ENCODE results near the gene FBXL17. TPM values are rescaled to one million over a fixed set of nuclear protein-coding genes. Genes with fewer than 3 reads are reported as not detected.

Gene FBXL17
- total RNA-seq, 1 donor from 2014 or later = 49.4 TPM

- TF ChIP-seq, protein P1, sequence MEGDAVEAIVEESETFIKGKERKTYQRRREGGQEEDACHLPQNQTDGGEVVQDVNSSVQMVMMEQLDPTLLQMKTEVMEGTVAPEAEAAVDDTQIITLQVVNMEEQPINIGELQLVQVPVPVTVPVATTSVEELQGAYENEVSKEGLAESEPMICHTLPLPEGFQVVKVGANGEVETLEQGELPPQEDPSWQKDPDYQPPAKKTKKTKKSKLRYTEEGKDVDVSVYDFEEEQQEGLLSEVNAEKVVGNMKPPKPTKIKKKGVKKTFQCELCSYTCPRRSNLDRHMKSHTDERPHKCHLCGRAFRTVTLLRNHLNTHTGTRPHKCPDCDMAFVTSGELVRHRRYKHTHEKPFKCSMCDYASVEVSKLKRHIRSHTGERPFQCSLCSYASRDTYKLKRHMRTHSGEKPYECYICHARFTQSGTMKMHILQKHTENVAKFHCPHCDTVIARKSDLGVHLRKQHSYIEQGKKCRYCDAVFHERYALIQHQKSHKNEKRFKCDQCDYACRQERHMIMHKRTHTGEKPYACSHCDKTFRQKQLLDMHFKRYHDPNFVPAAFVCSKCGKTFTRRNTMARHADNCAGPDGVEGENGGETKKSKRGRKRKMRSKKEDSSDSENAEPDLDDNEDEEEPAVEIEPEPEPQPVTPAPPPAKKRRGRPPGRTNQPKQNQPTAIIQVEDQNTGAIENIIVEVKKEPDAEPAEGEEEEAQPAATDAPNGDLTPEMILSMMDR (IDR thresholded peaks at IDR 0.05; ENCODE audit: borderline replicate concordance) = no peak
- intact Hi-C loops (cut with micrococcal nuclease) = no loop called here
Observed at GRCh38 chr5:107869438-107870115, 512.3 kb downstream of the FBXL17 start.

GRCh38 chr5:107868650-107869409, 513.1 kb downstream of the FBXL17 start:
- TF ChIP-seq, protein P1 (IDR thresholded peaks at IDR 0.05; ENCODE audit: borderline replicate concordance) = no peak
- Histone ChIP-seq H3K27ac (replicated peaks) (no peak overlapping the region), H3K36me3 (no peaks in the 10 kb centered on the region), H3K4me3 (no peak overlapping the region), H3K27me3 (ENCODE audit: low read depth) (no peaks in the 10 kb centered on the region), H3K9me3 (replicated peaks) (no peaks in the 10 kb centered on the region), H3K4me1 (no peaks in the 10 kb centered on the region)
- intact Hi-C loops (cut with micrococcal nuclease) = no loop called here
- no peak for DNase-seq

More at GRCh38 chr5:107869438-107870115, 512.3 kb downstream of the FBXL17 start:
- Histone ChIP-seq H3K4me3 (no peak overlapping the region), H3K4me1 (no peaks in the 10 kb centered on the region), H3K36me3 (no peaks in the 10 kb centered on the region), H3K27me3 (ENCODE audit: low read depth) (no peaks in the 10 kb centered on the region), H3K9me3 (replicated peaks) (no peaks in the 10 kb centered on the region), H3K27ac (replicated peaks) (no peak overlapping the region)
- DNase-seq = no peak

DNA sequence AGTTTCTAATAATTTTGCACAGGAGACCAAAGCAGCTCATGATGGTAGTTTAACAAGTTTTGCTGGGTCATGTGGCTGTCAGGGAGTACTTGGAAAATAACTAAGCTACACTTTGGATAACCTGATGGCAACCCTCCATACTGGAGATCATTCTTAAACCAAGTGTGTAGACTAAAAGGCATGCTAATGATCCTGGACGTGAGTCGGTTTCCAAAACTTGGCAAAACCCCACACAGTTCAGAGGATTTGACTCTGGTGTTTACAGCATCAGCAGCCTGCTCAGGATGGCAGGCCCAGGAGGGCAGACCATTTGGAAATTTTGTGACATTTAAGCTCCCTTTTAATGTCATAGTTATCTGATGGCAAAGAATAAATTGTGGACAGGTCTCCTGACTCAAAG, 514.6 kb downstream of the FBXL17 start:
- Histone ChIP-seq H3K4me1 (no peaks in the 10 kb centered on the region), H3K27ac (replicated peaks) (no peak overlapping the region), H3K36me3 (no peaks in the 10 kb centered on the region), H3K9me3 (replicated peaks) (no peaks in the 10 kb centered on the region), H3K27me3 (ENCODE audit: low read depth) (no peaks in the 10 kb centered on the region), H3K4me3 (no peak overlapping the region)
- no peak for DNase-seq
- intact Hi-C loops (cut with micrococcal nuclease) = no loop called here
- TF ChIP-seq, protein P1 (IDR thresholded peaks at IDR 0.05; ENCODE audit: borderline replicate concordance) = no peak

DNA sequence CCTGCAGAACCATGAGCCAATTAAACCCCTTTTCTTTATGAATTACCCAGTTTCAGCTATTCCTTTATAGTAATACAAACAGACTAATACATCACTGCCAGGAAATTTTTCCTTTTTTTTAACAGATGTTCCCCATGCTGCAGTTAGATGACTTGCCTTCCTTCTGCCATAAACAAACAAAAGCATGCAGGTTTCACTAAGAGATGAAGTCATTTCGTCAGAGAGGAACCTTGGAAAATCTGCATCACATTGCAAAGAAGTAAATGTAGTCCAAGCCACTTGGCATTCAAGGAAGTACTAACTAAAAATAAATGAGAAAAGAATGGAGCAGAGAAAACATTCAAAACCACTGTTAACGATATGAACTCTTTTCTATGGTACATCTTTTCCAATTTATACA, 517.1 kb downstream of the FBXL17 start:
- no peaks in the 10 kb centered on the region for H3K27me3 ChIP-seq (ENCODE audit: low read depth)
- peaks cover 6% of the 10 kb centered on the region for H3K36me3 ChIP-seq
- TF ChIP-seq, protein P1 (IDR thresholded peaks at IDR 0.05; ENCODE audit: borderline replicate concordance) = no peak
- intact Hi-C loops (cut with micrococcal nuclease) = no loop called here
- no peaks in the 10 kb centered on the region for H3K4me1 ChIP-seq
- no peak overlapping the region for H3K27ac ChIP-seq (replicated peaks)
- H3K4me3 ChIP-seq = no peak overlapping the region
- no peak for DNase-seq
- no peaks in the 10 kb centered on the region for H3K9me3 ChIP-seq (replicated peaks)

DNA sequence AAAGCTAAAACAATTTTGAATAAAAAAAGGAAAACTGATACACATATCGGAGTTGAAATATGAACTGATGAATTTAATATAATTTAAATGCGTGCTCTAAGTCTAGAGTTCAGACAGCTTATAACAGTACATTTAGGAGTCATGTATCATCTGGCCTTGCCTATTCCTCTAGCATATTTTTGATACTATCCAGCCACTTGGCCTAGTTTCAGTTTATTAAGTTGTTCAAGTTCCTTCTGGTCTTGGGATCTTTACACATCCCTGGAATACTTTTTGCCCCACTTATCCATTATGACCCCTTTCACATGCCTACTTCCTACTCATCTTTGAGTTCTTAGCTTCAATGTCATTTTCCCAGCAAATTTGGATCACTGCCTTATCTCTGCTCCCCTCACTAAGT, 518.8 kb downstream of the FBXL17 start:
- no peak for DNase-seq
- Histone ChIP-seq H3K4me1 (no peaks in the 10 kb centered on the region), H3K27me3 (ENCODE audit: low read depth) (no peaks in the 10 kb centered on the region), H3K9me3 (replicated peaks) (no peaks in the 10 kb centered on the region), H3K36me3 (peaks cover 6% of the 10 kb centered on the region), H3K27ac (replicated peaks) (no peak overlapping the region), H3K4me3 (no peak overlapping the region)
- intact Hi-C loops (cut with micrococcal nuclease) = no loop called here
- TF ChIP-seq, protein P1 (IDR thresholded peaks at IDR 0.05; ENCODE audit: borderline replicate concordance) = no peak

Measured in left ventricle myocardium inferior (tissue), 1 donor.